ENCODE data around the gene STK16.

STK16 gene

GRCh38 chr2:219213486-219214071 lies 31.7 kb upstream of the STK16 start:
- DNase-seq (ENCODE audit: low read depth in 2 of 2), result no peak

- DNase-seq (ENCODE audit: low read depth in 2 of 2), result no peak
Measured at GRCh38 chr2:219214141-219214540, 31.1 kb upstream of the STK16 start.

- no peak for DNase-seq (ENCODE audit: low read depth in 2 of 2)
Measured at GRCh38 chr2:219214786-219215185, 30.5 kb upstream of the STK16 start.

GRCh38 chr2:219215871-219216534 lies 29.3 kb upstream of the STK16 start:
- DNase-seq (ENCODE audit: low read depth in 2 of 2), result no peak

- no peak for DNase-seq (ENCODE audit: low read depth in 2 of 2)
Measured at GRCh38 chr2:219216535-219216915, 28.8 kb upstream of the STK16 start.

- DNase-seq (ENCODE audit: low read depth in 2 of 2), result no peak
Measured at GRCh38 chr2:219218217-219218731, 27.0 kb upstream of the STK16 start.

- DNase-seq (ENCODE audit: low read depth in 2 of 2), result peak; percentile 73 to 81
Measured at GRCh38 chr2:219218732-219219701, 26.3 kb upstream of the STK16 start, which contains the start of gene ABCB6. TSS of gene ABCB6 (minus strand) at chr2:219218958. CDS start at chr2:219218673, 285 bp downstream.

GRCh38 chr2:219219784-219220532 lies 25.3 kb upstream of the STK16 start:
- no peak for DNase-seq (ENCODE audit: low read depth in 2 of 2)

GRCh38 chr2:219220652-219221402 lies 24.5 kb upstream of the STK16 start:
- DNase-seq (ENCODE audit: low read depth in 2 of 2), result no peak

GRCh38 chr2:219221957-219222518 lies 23.2 kb upstream of the STK16 start:
- DNase-seq (ENCODE audit: low read depth in 2 of 2), result no peak

GRCh38 chr2:219223831-219224610 lies 21.3 kb upstream of the STK16 start:
- no peak for DNase-seq (ENCODE audit: low read depth in 2 of 2)

- no peak for DNase-seq (ENCODE audit: low read depth in 2 of 2)
Measured at GRCh38 chr2:219225350-219225749, 19.9 kb upstream of the STK16 start.

- no peak for DNase-seq (ENCODE audit: low read depth in 2 of 2)
Measured at GRCh38 chr2:219228041-219228910, 17.0 kb upstream of the STK16 start.

GRCh38 chr2:219228911-219229304 lies 16.4 kb upstream of the STK16 start:
- no peak for DNase-seq (ENCODE audit: low read depth in 2 of 2)

- peak; percentile 96 for DNase-seq (ENCODE audit: low read depth in 2 of 2)
Measured at GRCh38 chr2:219229305-219230058, 15.8 kb upstream of the STK16 start, which contains the start of the genes ANKZF1 and ATG9A. TSS of gene ANKZF1 (plus strand) at chr2:219229806. CDS start at chr2:219230258, 452 bp downstream. TSS of gene ATG9A (minus strand) at chr2:219229636. CDS start at chr2:219228024, 1,612 bp downstream.

GRCh38 chr2:219230059-219230540 lies 15.2 kb upstream of the STK16 start:
- no peak for DNase-seq (ENCODE audit: low read depth in 2 of 2)

GRCh38 chr2:219234331-219234730 lies 10.9 kb upstream of the STK16 start:
- DNase-seq (ENCODE audit: low read depth in 2 of 2), result no peak
